Measurements from ENCODE around the gene TMEM242. TPM values are rescaled to one million over a fixed set of nuclear protein-coding genes. Genes with fewer than 3 reads are reported as not detected.

Gene TMEM242
- total and polyA plus RNA-seq, 2 of the 4 experiments (the other 2 are of a cell fraction), result 2.3 to 4.6 TPM

- Histone ChIP-seq H4K8ac (ENCODE audit: low read depth in 2 of 2, low read length in 2 of 2) (no peak overlapping the region), H3K14ac (replicated peaks; ENCODE audit: low read depth, low read length) (no peak overlapping the region), H3K56ac (ENCODE audit: extremely low read depth, insufficient read depth, low read length) (no peak overlapping the region), H3K27ac (ENCODE audit: insufficient read depth, low read length) (no peak overlapping the region), H2BK120ac (ENCODE audit: low read depth, low read length) (no peak overlapping the region), H2AK5ac (ENCODE audit: low read depth, low read length) (no peak overlapping the region), H3K9me1 (ENCODE audit: insufficient read depth, low read length) (no peaks in the 10 kb centered on the region), H3K4me2 (ENCODE audit: low read depth, low read length) (no peak overlapping the region), H4K5ac (ENCODE audit: low read depth, low read length) (no peak overlapping the region), H3K9me3 (ENCODE audit: control insufficient read depth, insufficient read depth, low read length) (no peaks in the 10 kb centered on the region), H2BK5ac (ENCODE audit: low read depth, low read length, poor library complexity, severe bottlenecking) (no peak overlapping the region), H4K91ac (ENCODE audit: insufficient read depth, low read depth, low read length) (no peak overlapping the region), H3K4me1 (ENCODE audit: control insufficient read depth, insufficient read depth, low read length) (no peaks in the 10 kb centered on the region), H3K23ac (ENCODE audit: low read depth, low read length) (no peak overlapping the region), H3K4me3 (ENCODE audit: insufficient read depth, low read depth, low read length) (no peak overlapping the region), H3K27me3 (ENCODE audit: control insufficient read depth, insufficient read depth, low read length) (peaks cover 16% of the 10 kb centered on the region; the same call in 1 of the 2 replicates), H2BK20ac (ENCODE audit: low read depth, low read length) (no peak overlapping the region), H3K36me3 (ENCODE audit: control insufficient read depth, insufficient read depth, low read length) (no peaks in the 10 kb centered on the region), H2AFZ (replicated peaks; ENCODE audit: low read length, poor library complexity) (no peak overlapping the region), H4K20me1 (ENCODE audit: insufficient read depth, low read length) (no peaks in the 10 kb centered on the region), H3K9ac (ENCODE audit: low read depth, low read length) (no peak overlapping the region), H2AK9ac (replicated peaks; ENCODE audit: low read depth, low read length, poor library complexity) (no peak overlapping the region), H3K79me1 (ENCODE audit: low read depth in 1 of 2, low read length in 2 of 2) (no peaks in the 10 kb centered on the region), H3K18ac (ENCODE audit: low read depth, low read length) (no peak overlapping the region), H3K4ac (ENCODE audit: low read depth, low read length) (no peak overlapping the region), H2BK15ac (ENCODE audit: low read depth, low read length) (no peak overlapping the region)
- intact Hi-C loops (cut with micrococcal nuclease), result no loop called here
- no TSS peak for BruUV-seq (replicated peaks)
- CTCF ChIA-PET, result no interaction called here
- DNase-seq (no peak), ATAC-seq (ENCODE audit: low read depth) (no peak)
- no CpG with 5 or more reads among the region's 3 CpGs for WGBS, 2 experiments (ENCODE audit: extremely low coverage in 2 of 2, insufficient read length in 1 of 2)
- TF ChIP-seq FOS (IDR thresholded peaks at IDR 0.05; ENCODE audit: low read depth, low read length) (no peak), MXI1 (IDR thresholded peaks at IDR 0.05; ENCODE audit: borderline replicate concordance, low read depth, low read length) (no peak), MAFK (IDR thresholded peaks at IDR 0.05; ENCODE audit: low read depth, low read length) (no peak), RAD21 (IDR thresholded peaks at IDR 0.05; ENCODE audit: low read length) (no peak)
- TF ChIP-seq, protein P1, sequence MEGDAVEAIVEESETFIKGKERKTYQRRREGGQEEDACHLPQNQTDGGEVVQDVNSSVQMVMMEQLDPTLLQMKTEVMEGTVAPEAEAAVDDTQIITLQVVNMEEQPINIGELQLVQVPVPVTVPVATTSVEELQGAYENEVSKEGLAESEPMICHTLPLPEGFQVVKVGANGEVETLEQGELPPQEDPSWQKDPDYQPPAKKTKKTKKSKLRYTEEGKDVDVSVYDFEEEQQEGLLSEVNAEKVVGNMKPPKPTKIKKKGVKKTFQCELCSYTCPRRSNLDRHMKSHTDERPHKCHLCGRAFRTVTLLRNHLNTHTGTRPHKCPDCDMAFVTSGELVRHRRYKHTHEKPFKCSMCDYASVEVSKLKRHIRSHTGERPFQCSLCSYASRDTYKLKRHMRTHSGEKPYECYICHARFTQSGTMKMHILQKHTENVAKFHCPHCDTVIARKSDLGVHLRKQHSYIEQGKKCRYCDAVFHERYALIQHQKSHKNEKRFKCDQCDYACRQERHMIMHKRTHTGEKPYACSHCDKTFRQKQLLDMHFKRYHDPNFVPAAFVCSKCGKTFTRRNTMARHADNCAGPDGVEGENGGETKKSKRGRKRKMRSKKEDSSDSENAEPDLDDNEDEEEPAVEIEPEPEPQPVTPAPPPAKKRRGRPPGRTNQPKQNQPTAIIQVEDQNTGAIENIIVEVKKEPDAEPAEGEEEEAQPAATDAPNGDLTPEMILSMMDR (conservative IDR thresholded peaks at IDR 0.05; ENCODE audit: low read depth, low read length), result no peak
- dilution Hi-C loops (cut with HindIII; ENCODE audit: low sequenced_read_pairs, unreplicated experiment), result no loop called here
- POLR2A ChIA-PET (ENCODE audit: unreplicated experiment), result no interaction called here
- in situ Hi-C loops (cut with MboI; ENCODE audit: low sequenced_read_pairs), result no loop called here
Measured at GRCh38 chr6:157333956-157334355, 10.6 kb upstream of the TMEM242 start.
